GM19455 (cell line): ENCODE results near the gene PRSS2.
"Not testable (repeated sequence)": the region's sequence is repeated elsewhere in the genome, so short reads cannot be mapped to it uniquely, and the experiment has no call there.

Experiments used
- ATAC-seq: cut with Tn5 transposase; IDR thresholded peaks from one replicate; pipeline ENCODE4 v1.9.1; 2021; ENCODE audit not compliant: unreplicated experiment

PRSS2 gene

DNA sequence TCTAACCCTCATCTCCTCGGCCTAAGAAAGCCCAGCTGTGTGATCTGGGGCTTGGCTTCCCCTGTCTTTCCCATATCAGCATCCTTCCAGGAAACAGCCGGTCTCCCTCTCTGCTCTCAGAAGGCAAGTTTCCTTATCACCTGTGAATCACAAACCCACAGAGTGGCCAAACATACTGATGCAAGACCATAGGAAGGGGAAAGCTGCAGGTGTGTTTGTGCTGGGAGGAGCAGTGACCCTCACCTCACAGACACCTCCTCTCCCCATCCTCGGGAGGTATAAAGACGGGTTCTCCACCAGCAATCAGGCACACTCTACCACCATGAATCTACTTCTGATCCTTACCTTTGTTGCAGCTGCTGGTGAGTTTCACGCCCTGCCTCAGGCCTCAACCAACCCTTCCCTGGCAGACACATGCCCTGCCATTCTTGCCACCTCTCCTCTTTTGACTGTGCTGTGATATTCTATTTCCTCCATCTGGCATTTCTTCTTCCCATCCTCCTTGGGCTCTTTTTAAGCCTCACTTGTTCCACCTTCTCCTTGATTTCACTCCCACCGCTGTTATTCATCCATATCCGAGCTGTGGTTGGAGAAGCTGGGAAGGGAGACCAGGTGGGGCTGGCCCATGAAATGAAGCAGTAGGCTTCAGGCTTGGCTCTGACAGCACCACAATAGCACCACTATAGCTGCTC, at the start of gene PRSS2:
Gene PRSS2, plus strand, starts transcription at position 310 of the 692 bp plus-strand sequence. Its CDS starts 13 bp downstream, at position 323.
- ATAC-seq, result no peak

DNA sequence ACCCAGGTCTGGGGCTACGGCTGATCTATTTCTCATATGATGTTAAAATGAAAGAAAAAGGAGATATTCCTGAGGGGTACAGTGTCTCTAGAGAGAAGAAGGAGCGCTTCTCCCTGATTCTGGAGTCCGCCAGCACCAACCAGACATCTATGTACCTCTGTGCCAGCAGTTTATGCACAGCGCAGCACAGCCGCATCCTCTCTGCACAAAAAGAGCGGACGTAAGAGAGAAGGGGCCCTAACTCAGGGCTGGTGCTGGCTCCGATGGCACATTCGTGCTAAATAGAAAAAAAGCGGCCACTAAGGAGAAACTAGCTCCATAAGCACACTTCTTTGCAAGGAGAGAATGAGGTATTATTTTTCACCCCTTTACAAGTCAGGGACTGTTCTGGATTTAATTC, 49.8 kb upstream of the PRSS2 start:
- no peak for ATAC-seq

- ATAC-seq, result no peak
Observed at GRCh38 chr7:142722248-142722794, 48.4 kb upstream of the PRSS2 start.

DNA sequence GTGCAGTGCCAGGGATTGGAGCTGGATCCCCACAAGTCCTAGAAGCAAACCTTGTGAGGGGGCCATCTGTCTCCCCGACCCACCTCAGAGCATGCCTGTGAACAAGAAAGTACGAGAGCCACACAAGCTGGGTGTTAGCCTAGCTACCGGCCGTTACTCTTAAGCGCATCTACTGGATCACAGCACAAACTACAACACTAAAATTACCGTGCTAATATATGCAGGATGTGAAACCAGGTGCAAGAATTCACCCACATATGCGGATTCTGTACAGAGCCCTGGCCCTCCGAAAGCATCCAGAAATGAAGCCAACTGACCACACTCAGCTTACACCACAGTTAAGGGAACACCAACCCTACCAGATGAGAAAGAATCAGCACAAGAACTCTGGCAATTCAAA, 37.5 kb upstream of the PRSS2 start:
- peak; percentile 97 for ATAC-seq

GRCh38 chr7:142739923-142740492, 30.8 kb upstream of the PRSS2 start:
- ATAC-seq, result peak; percentile 90

DNA sequence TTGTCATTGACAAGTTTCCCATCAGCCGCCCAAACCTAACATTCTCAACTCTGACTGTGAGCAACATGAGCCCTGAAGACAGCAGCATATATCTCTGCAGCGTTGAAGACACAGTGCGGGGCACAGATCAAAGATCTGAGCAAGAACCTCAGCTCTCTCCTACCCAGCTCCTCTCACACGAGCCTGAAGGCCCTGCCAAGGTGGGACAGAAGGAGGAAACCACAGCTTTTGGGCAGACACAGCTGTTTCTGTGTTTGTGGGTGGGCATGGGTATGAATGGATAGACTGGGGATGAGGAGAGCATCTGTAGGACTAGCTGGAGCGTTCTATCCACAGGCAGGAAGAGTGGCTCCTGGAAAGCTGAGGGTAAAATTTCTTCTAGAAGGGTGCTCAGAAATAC, 30.0 kb upstream of the PRSS2 start:
- no peak for ATAC-seq

DNA sequence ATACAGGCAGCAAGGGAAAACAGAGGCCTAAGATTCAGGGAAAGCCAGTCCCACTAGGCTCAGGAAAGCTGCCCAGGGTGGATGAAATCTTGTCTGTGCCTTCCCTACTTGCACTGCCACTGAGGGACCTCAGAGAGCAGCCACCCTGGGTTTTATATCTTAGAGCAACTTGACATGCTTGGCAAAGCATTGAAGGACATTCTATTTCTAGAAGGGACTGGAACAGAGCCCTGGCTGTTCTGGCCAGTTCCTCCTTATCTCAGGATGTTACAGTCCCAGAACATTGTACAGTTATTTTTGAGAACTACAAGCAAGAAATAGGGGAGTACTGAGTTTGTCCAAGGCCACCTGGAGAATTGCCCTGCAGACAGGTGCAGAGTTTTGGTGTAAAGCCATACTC, 28.8 kb upstream of the PRSS2 start:
- not testable (repeated sequence) for ATAC-seq

DNA sequence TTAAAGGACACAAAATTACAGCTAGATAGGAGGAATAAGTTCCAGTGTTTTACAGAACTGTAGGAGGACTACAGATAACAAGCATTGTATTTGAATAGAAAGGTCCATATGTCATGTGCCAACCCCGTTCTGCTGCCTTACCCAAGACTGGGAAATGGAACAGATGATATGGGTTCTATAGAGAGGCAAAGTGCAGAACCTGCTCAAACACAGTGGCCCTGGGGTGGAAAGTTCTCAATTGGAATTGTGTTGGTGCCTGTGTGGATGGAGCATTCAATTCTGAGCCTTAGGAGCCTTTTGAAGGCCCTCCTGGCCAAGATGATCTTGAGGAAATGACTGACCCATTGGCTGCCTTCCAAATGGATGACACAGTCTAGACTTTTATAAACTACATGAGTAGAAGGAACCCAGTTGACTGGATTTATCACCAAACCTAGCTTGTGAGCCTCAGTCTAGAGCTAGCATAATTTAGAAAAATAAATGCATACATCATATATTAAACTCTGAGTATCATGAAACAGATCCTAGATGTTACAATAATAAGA, 25.6 kb upstream of the PRSS2 start:
- no peak for ATAC-seq

- no peak for ATAC-seq
Observed at GRCh38 chr7:142745745-142746144, 25.0 kb upstream of the PRSS2 start.

DNA sequence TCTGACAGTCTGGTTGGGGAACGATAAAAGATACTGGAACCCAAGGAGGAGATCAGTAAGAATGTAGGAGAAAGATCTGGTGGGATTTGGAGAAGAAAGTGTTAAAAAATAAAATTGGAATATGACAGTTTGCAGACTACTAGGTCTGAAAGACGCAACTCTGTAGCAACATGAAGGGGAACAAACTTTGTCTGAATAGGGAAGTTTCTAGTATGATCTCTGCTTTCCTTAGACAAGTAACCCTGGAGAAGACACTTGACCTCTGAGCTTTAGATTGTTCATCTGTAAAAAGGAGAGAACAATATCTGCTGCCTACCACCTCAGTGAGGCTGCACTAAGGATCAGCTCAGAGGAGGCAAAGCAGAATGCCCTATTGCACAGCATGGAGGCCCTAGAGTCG, 24.5 kb upstream of the PRSS2 start:
- ATAC-seq, result no peak

DNA sequence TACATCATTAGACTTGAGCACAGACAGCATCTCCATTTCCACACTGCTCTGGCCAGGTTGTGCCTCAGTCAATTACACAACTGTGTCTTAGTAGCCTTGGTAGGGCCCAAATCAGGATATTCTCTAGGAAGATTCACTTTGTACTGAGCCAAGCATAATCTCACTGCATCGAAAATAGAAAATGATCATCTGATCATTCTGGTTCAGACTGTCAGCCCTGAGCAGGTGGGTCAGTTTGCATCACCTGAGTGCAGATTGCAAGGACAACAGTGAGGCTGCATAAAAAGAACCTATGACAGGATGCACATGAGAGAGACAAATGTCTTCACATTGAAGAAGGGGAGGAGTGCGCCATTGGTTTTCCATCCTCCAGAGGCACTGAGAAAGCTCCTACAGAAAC, 22.4 kb upstream of the PRSS2 start:
- ATAC-seq, result not testable (repeated sequence)

- ATAC-seq, result no peak
Observed at GRCh38 chr7:142749218-142749993, 21.4 kb upstream of the PRSS2 start, which contains the start of gene PRSS1. PRSS1 (plus strand) TSS chr7:142749472; CDS start chr7:142749485, 13 bp downstream.

GRCh38 chr7:142750321-142750938, 20.3 kb upstream of the PRSS2 start:
- no peak for ATAC-seq

- not testable (repeated sequence) for ATAC-seq
Observed at GRCh38 chr7:142751526-142752175, 19.1 kb upstream of the PRSS2 start.

GRCh38 chr7:142752376-142753225, 18.2 kb upstream of the PRSS2 start:
- ATAC-seq, result no peak

- ATAC-seq, result no peak
Observed at GRCh38 chr7:142753366-142753765, 17.4 kb upstream of the PRSS2 start.

- not testable (repeated sequence) for ATAC-seq
Observed at GRCh38 chr7:142753925-142754491, 16.8 kb upstream of the PRSS2 start.

GRCh38 chr7:142754681-142755575, 15.8 kb upstream of the PRSS2 start:
- no peak for ATAC-seq
